Pons (tissue), 1 donor: Measurements from ENCODE around the gene SPDL1.

Experiments
- DNase-seq: peaks from one replicate; pipeline ENCODE4 v3.0.0-alpha.2; 2016; ENCODE audit warnings: low spot score

Gene SPDL1, protein sequence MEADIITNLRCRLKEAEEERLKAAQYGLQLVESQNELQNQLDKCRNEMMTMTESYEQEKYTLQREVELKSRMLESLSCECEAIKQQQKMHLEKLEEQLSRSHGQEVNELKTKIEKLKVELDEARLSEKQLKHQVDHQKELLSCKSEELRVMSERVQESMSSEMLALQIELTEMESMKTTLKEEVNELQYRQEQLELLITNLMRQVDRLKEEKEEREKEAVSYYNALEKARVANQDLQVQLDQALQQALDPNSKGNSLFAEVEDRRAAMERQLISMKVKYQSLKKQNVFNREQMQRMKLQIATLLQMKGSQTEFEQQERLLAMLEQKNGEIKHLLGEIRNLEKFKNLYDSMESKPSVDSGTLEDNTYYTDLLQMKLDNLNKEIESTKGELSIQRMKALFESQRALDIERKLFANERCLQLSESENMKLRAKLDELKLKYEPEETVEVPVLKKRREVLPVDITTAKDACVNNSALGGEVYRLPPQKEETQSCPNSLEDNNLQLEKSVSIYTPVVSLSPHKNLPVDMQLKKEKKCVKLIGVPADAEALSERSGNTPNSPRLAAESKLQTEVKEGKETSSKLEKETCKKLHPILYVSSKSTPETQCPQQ

DNA sequence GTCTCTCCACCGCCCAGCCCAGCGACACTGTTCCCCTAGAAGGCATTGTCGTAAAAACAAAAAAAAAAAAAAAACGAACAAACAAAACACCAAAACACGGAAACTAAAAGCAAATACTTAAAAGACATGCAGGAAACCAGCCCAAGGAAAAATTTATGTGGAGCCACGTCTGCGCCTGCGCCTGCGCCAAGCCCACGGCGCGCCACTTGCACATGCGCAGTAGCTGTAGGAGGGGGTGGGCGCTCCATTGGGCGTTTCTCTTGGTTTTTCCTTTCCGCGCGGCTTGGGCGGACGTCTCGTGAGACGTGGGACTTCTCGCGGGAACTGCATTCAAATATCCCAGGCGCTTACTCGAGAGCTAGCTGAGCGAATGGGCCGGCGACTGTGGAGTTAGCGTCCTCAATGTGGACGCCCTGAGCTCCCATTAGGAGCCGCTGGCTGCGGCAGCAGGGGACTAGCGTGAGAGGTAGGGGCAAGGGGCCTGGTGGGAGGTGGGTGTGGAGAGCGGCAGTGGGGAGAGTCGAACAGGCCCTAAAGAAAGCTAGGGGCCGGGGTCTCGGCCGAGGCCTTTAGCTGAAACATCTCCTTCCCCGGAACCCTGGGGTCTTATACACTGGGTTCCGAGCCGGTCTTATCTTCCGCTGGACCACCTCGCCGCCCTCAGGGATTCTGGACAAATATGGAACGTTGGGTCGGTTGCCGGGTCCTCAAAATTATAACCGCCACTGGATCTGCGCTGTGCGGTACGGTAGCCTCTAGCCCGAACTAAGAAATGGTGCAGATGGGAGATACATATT lies at the start of gene SPDL1:
TSS of gene SPDL1 (plus strand) at position 350 of the 797 bp plus-strand sequence. CDS start 4,644 bp downstream, outside the sequence.
- peak; percentile 95 for DNase-seq

DNA sequence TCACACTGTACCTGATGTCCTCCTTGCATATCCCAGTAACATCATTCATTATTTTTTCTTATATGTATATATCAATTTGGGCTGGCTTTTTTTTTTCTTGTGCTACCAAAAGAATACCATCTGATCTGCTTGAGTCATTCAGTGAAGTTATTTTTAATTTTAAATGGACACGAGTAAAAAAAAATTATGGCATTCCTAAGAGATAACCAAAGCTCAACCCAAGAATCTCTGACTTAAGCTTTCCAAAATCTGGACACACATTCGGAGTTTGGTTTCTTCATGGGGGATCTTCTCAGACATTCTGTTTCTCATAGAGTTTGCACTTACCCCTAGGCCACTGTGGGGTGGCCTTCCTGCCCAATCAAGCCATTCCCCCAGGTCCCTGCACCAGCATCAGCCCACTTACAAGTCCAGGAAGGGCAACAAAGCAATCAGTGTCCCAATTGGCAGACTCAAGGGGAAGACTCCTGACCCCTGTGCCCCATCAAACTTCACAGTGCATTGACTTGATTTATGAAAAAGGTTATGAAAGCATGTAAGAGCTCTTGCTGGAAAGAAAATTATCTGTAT lies 49.2 kb upstream of the SPDL1 start:
- no peak for DNase-seq

DNA sequence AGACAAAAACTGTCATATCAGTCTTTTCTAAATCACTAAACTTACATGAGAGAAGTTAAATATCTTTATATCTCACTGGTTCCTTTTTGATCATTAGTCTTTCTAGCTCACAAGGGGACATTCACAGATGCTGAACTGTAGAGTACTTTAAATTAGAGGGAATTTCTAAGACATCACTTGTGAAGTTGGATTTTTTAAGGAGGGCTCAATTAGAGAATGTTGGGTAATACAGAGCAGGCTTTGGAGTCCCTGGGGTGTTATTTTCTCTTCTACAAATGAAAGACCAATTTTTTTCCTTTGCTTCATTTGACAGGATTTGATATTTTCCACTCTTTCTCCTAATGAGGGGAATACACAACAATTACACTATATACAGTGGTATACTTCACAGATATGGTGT lies 48.6 kb upstream of the SPDL1 start:
- DNase-seq = no peak

DNA sequence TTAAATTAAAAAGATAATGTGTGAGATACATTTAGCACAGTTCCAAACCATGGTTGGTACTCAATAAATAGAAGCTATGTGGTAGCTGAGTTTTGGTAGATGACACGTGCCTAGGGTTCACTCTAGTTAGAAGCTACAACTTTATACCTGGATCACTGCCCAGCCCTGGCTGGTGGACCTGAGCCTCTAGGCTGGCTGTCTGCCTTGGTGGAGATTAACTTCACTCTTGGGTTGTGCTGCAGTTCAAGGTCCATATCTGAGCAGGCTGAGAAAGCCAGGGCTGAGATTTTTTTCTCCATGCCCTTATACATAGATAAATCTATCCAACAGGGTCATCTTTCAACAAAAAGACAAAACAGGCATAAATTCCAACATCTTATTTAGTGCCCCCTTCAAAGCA lies 44.6 kb upstream of the SPDL1 start:
- DNase-seq = no peak

DNA sequence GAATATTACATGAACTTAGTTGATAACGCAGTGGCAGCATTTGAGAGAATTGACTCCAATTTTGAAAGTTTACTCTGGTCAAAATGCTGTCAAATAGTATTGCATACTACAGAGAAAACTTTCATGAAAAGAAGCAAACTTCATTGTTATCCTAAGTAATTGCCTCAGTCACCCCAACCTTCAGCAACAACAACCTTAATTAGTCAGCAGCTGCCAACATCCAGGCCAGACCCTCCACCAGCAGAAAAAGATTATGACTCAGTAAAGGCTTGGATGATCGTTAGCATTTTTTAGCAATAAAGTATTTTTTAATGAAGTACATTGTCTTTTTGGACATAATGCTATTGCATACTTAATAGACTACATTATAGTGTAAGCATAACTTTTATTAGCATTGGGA lies 40.8 kb upstream of the SPDL1 start:
- no peak for DNase-seq

DNA sequence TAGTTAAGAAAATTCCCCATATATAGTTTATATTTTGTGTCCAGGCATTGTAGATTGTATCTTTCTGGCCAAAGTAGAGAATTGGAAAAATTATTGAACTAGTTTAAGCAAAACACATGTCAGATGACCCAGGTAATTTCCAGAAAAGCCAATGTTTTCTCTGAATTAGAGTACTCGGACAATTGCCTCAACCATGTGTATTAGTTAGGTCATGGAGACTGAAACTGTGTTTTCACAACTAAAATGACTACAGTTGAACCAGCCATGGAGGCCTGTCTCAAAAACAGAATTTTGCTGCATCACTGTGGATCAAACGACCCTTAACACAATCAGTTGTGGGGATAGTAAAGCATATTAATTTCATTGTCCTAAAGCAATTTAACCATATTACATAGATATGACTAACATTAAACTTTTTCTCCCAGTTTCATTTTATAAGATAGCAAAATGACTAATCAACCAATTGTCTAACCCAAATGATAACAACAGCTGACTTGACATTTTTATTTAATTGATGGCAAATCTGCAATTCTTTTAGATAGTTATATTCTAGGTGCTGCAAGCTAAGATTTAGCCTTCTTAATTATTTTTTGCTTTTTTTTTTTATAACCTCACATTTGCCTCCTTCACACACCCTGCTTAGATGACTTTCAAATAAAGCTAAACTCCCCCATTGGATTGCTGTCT lies 39.2 kb upstream of the SPDL1 start:
- DNase-seq = no peak

DNA sequence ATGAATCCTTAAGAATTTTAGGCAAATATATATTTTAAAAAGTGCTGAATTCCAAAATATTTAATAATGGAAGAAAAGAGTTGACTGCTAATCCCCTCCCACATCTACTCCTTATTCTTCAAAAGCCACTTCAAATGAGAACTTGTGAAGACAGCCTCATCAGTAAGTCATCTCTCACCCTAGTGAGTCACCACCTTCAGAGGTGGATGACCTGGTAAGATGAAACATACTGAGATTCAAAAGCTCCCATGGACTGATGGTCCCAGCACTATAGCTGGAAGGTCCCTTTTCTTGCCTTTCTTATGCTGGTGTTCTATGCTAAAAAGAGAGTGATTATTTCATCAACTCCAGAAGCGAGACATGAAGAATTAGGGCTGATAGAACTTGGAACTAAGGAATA lies 37.8 kb upstream of the SPDL1 start:
- DNase-seq = no peak

DNA sequence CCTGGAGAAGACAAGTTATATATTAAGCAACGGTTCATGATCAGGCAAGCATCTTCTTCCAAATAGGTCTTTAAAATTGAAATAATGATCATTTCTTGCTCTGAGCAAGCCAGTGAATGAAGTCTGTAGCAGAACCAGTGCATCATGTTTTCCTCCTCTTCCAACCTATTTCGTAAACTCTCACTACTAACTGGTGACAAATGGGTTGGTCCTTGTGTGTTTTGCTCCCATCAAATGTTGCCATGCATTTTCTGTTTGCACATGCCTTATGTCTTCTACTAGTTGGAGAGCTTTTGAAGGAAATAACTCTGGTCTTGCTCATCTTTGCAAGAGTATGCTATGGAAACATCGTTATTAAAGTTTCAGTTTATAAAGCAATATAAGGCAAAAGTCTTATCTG lies 37.2 kb upstream of the SPDL1 start:
- no peak for DNase-seq

DNA sequence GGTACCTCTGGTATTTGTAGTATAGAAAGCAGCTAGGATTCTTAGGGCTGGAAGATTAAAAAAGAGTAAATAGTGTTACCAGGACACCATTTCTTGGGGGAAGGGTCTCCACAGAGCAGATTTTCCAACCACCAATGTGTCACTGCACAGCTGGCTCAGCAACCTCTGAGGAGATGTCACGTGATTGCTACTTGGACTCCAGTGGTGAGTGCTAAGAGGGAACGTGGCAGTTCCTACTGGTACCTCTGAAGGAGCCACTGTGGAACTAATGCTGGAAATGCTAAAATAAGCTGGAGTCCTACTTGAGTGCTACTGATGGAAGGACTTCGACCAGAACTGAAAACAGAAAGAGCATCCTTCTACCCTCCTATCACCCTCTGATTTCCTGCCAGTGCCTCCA lies 36.1 kb upstream of the SPDL1 start:
- no peak for DNase-seq

DNA sequence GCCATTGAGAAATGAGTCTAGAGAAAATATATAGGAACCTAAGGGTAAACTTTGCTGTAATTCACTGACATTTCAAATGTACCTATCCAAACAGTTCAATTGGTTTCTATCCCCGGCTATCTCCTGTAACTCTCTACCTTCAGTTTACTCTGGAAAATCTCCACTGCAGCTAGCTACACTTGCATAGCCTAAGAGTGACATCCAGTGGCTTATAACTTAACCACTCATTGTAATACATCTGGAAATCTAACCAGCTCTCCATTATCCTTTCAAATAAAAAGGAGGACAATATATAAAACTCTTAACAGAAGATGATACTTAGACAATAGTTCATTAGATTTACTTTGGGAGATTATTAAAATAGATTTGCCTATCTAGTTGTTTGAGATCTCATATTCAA lies 35.3 kb upstream of the SPDL1 start:
- peak; percentile 46 for DNase-seq

DNA sequence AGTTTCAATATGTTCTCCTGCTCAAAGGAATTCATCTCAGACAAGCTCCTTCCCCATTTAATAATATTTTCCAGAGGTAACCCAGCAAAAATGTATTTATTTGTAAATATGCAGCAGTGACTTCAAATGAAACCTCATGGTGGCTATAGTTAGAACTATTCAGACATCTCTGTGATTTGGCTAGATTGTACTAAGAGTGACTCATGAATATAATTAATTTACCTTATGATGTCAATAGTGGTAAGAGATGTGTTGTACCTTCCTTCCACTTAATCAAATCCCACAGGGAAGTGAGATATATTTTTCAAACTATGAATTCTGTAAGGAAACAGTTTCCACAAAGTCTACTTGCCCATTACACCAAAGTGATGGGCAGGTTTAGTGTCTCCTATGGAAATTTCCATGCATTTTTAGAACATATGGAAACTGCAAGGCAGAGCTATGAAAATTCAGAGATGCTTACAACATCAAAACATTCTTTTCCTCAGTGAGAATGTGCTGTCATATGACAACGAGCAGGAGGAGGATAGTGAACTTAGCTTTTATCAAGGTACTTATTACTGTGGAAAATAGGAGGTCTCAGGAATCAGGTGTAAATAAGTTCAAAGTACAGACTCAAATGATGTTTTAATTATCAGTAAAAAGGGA lies 34.0 kb upstream of the SPDL1 start:
- no peak for DNase-seq

DNA sequence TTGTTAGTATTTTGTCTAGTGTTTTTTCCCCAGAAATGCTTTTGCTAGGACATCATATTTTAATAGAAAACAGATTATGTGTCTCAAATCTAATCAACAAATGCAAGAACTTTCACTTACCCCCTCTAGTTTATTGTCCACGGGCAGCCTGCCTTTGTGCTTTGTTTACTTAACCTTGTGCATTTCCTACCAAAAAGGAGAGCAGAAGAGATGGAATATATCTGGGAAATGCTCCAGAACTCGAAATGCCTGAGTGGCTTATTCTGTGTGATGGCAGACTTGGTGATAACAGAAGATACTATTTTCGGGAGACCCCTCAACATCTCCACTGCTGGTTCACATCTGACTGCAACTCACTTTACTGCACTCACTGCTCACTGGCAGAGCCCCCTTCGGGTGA lies 33.3 kb upstream of the SPDL1 start:
- DNase-seq = no peak

DNA sequence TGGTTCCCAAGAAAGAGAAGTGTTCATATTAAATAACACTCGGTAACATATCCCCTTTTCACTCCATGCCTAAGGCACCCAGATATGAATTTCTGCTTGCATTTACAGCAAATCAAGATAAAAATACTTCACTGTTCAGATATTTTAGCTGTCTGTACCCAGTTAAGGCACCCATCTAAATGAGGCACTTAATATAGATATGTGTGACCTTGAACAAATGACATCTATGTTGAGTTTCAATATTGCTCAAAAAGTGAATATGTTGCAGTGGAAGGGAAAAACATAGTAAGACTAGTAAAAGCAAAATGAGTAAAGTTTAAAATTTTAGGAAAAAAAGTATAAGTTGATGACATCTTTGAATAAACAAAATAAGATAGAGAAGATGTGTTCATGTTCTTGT lies 32.4 kb upstream of the SPDL1 start:
- no peak for DNase-seq

DNA sequence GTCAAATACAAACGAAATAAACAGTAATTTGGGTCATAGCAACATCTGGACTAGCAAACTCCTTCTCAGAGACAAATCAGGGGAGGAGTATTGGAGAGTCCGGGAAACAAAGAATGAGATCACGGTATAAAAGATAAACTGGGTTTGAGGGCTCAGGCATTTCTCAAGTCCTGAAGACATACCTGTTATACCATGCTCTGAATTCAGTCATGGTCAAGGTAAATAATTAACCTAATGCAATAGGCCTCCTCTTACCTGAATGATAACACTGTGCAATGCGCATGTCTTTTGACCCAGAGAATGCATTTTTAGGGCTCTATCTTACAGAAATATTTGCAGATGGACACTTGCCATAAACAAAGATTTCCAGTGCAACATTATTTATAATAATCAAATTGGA lies 31.9 kb upstream of the SPDL1 start:
- DNase-seq = no peak

DNA sequence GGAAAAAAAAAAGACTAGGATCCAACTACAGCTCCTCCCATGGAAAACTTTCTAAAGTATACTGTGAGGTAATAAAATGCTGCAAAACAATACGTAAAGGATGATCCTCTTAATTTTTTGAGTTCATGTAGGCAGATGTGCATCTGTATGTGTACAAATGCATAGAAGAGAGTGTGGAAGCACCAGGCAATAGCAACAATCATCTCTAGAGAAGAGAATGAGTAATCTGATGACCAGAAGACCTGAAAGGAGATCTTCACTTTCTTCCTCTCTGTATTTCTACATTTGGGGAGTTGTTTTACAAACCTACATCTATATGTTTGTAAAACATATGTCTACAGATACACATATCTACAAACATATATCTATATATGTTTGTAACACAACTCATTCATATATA lies 29.3 kb upstream of the SPDL1 start:
- DNase-seq = no peak

DNA sequence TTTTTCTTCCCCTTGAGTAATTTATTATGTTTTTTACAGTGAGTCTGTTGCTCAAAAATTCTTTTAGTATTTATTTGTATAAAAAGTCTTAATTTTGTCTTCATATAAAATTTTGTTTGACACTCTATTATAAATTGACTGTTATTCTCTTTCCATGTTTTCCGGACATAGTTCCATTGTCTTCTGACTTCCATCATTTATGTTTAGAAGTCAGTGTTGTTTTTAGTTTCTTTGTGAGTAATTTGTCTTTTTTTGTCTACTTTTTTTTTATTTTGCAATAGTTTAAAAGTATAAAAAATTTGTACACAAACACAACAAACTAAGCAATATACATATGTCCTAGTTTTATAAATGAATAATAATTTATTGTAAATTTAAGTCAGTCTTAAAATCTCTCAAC lies 25.7 kb upstream of the SPDL1 start:
- no peak for DNase-seq

DNA sequence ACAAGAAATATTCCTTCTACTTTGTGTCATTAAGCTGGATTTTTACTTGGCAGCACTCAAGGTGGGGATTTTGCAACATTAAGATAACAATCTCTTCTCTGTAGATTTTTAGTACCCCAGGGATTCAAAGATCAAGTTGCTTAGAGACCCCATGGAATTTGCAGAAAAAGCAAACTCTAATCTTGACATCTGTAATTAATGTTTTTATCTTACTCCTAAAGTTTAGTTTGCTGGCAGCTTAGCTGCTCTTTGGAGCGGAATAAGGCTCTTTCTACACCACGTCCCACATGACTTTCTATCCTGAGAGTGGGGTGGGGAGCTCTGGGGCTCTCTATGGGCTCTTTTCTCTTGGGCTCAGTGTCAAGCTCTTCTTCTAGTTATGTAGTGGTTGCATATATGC lies 21.7 kb upstream of the SPDL1 start:
- no peak for DNase-seq

DNA sequence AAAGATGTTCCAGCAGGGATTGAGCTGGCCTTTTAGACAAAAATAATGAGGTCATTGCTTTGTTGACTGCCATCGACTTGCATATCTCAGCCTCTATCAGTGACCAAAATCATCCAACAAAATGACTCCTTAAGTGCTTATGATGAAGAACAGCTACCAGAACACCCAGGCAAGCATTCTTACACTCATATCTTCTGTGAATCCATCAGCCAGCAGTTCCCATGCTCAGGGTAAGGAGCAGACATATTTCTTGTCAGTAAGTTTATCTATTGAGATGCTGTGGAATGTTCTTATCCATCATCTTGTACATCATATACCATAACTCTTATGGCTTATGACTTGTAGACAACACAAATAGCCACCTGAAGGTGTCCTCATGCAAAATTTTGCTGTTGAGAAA lies 20.2 kb upstream of the SPDL1 start:
- DNase-seq = no peak

DNA sequence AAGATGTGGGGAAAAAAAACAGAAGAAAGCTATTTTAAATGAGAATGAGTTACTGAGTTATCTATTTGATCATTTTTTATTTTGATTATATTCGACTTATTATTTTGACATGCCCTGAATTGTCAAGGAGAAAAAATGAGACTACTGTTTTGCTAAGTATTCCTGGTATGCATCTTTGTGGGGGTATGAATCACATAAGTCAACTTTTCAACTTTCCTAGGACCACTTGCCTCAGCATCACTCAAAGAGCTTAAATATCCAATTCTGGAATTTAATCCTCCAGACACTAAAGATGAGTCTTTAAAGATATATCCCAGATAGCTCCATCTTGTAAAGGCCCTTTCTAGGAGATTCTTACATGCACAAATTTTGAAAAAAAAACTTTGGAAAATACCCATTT lies 17.4 kb upstream of the SPDL1 start:
- DNase-seq = no peak

DNA sequence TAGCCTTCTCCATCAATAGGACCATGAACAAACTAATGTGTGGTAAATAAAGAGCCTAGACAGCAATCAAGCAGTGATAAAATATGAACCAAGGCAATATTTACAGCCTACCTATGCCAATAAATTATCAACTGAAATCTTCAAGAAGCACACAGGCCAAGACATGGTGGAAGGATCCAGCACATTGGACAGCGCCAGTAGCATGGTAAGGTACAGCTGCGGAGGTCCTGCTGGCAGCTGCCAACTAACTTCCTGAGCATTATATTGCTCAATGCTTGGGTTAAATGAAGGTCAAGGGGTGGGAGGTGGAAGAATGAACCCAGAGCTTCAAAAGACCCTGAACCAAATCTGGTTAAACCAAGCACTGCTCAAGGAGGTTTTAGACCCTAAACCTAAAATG lies 16.5 kb upstream of the SPDL1 start:
- no peak for DNase-seq

DNA sequence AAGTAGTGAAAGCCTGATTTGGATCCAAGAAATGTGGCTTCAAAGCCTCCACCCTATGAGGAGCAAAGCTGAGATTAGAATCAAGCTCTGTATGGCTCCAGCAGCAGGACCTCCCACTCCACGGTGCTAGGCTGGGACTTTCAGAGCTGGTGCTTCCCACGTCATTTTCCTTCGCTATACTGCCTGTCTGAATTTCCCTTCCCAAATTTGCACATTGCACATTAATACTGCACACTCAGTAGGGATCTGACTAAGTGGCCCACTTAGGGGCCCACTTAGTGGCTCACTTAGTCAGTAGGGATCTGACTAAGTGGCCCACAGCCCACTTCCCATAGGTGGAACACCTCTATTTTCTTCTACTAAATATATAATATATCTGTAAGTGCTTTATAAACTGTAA lies 14.1 kb upstream of the SPDL1 start:
- DNase-seq = no peak

DNA sequence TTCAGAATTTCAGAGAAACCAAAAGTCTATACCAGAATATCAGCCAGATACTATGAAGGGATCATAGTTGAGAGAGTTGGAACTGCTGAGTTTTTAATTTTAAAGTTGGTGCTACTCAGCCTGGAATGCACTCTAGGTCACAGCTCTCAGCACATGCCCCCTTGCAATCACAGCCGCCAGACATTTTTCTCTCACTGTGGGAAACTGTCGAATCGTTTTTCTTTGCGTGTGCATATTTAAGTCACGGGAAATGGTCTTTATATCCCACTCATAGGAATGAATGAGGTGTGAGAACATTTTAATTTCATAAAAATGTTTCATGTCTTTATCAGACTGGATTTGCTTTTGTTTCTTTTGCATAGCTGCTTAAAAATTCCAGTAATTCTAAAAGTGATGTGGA lies 12.2 kb upstream of the SPDL1 start:
- no peak for DNase-seq
